ENCODE results near the gene IL1F10.
"Not testable (repeated sequence)": the region's sequence is repeated elsewhere in the genome, so short reads cannot be mapped to it uniquely, and the experiment has no call there.

IL1F10 gene

DNA sequence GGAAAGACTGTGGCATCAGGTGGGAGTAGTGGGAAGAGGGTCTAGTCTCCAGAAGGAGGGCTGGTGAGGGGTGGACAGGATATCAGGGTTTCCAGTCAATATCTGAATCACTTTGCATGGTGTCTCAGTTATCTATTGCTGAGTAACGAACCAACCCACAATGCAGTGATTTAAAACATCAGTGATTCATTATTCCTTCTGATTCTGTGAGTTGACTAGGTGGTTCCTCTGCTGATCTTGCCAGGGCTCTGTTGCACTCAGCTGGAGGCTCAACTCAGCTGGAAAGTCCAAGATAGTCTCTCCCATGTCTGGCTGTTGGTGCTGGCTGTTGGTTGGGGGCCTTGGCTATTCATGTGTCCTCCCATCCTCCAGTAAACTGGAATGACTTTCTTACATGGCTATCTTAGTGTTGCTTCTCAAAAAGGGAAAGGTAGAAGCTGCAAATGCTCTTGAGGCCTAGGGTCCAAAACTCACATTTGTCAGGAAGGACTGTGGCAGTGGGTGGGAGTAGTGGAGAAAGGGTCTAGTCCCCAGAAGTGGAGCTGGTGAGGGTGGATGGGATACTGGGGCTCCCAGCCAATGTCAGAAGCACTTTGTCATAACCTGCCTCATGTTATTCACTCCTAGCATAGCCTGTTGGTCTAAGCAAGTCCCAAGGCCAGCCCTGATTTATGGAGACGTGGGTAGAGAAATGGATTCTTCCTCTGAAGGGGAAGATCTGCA is 13.9 kb downstream of the IL1F10 start:
- no peak for DNase-seq

DNA sequence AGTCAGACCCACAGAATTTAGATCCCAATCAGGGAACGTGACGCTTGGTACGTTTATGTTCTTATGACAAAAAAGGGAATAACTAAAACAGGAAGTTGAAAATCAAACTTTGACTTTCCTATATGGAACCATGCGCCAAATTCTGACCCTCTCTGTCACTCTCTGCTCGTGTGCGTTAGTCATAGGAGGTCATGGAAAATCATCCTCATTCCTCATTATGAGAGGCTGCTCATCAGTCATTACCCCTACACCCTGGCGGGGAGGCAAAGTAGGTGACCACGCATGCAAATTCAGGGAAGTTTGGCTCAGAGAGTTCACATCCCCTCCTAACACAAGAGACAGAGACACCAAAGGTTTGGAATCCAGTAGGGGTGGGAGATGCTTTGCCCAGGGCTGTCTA is 15.5 kb downstream of the IL1F10 start:
- no peak for DNase-seq

DNA sequence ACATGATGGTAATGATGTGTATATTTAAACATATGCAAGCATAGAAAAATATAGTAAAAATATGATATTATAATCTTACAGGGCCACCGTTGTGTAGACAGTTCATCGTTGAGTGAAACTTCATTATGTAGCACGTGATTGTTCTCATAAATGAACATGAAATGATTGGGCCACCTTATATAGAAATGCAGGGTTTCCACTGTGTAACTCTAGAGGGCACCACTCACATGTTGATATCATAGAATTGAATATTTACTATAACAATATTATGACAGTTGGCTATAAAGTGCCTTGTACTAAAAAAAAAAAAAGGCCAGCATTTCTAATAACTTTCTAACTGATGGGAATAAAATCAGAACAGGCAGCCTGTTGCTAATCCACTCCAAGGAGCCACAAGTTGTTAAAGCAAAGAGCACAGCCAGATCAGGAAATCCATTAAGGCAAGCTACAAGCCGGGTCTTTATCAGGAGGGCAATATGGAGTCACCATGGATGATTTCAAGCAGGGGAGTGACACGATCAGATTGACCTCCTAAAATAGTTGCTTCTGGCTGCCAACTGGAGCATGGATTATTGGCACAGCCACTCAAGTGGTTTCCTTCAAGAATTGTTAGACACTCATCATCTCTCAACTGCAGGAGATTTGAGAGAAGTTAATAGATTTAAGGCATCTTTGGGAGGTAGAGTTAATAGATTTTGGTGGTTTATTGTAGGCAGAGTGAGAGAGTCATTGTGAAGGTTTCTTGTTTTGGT is 16.7 kb downstream of the IL1F10 start:
- DNase-seq, result no peak

DNA sequence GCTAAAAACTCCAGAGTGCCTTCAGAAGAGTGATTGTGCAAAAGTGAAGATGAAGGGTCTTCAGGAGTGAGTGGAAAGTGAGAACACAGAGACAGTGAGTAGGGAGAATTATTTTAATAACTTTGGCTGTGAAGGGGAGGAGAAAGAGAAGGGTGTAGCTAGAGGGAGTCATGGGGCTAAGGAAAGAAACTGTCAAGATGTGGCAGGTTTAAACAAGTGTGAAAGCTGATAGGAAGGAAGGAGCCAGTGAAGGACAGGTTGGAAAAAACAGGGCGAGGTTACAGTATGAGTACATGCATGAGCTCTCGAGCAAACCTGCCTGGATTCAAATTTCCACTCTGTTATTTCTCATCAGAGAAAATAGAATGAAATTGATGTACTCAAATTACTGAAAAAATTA is 17.8 kb downstream of the IL1F10 start:
- no peak for DNase-seq

DNA sequence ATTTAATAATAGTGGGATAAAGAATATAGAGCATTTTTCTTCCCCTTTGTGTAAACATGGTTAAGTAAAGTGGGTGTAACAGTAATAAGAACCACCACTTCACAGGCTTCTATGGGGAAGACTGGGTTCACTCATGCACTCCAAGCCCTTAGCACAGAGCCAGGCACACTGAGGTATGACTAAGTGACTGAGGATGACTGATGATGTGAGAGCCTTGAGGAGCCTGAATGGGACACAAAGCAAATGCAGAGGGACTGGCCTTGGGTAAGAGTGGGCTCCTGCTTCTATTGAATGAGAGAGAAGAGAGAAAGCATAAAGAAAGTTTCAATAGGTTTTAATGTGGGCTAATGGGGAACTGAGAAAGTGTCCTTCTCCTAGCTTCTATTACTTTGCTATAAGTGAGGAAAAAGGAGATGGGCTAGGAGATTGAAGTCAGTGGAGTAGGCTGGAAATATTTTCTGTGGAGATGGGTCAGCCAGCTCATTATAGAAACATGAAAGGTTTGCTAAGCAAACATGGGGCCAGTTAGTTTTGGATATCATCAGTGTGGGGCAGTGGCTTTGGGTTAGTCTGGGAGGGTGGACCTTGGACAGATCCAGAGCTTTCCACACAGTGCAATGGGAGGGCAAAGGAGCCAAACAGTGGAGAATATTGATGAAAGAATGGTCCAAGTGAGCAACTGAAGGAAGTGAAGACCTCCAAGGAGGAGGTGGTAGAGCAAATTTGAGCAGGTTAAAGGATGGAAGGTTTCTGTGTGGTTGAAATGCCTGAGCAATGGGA is 20.6 kb downstream of the IL1F10 start:
- no peak for DNase-seq

DNA sequence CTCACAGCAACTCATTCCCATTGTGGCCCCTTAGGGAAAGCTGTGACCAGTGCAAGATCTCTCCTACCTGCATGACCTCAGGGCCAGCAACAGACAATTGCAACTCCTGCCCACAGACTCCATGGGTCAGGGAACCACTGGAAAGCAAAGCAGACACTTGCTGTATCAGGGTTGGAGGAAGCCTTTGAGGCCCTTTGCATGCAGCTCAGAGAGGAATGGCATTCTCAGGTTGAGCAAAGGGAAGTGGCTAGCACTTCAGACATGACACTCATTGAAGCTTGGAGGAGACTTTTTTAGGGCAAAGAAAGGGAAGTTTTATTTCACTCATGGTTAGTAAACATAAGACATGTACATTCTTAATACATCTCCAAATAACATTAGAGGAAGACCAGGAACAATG is 22.1 kb downstream of the IL1F10 start:
- no peak for DNase-seq

DNA sequence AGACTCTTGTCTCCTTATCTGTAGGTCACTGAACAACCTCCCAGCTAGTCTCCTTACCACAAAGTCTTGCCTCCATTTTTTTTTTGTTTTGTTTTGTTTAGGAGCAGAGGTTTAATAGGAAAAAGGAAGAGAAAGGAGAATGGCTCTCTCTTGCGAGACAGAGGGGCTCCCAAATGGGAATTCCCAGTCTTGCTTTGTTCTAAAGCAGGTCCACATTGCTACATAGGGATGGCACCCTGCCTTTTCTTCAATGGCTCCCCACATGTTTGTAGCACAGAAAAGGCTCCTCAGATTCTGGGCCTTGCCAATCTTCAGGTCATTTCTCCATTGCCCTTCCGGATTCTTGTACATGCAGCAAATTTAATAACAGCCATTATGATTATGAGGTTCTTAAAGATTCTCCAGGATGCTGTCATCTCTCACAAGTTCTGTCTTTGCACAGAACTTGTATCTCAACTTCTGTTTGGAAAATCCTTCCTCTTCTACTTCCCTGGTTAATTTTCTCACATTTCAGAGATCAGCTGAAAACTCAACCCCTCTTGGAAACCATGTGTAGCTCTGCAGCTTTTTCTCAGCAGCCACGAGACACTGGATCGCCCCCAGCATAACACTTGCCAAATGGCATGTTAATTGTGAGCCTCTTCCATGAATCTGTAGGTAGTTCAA is 23.6 kb downstream of the IL1F10 start:
- DNase-seq, result no peak

DNA sequence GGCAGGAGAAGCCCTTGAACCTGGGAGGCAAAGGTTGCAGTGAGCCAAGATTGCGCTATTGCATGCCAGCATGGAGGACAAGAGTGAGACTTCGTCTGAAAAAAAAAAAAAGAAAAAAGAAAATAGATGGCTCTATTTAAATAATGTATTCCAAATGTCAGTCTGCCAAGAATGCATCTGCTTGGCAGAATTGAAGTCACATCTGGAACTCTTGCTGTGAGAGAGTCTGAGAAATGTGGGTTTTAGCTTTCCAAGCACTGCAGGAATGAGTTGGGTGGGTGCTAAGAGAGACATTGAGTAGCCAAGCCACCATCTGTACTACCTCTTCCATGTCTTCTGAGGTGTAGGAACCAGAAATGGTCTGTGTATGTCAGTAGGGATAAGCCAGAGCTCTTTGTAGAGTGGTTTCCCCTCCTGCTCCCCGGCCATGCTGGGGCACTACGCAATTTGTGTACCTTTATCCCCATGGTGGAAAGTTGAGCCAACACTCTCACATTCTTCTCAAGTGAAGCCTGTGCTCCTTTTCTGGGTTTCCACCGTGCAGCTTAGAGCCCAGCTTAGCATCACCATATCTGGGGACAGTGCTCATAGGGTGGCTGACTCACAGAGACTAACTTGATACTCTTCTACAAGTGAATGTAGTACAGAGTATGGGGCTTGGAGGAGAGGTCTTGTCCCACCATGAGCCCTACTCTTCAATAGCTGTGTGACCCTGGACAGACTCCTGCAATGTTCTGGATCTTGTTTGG is 25.3 kb downstream of the IL1F10 start:
- DNase-seq, result no peak

DNA sequence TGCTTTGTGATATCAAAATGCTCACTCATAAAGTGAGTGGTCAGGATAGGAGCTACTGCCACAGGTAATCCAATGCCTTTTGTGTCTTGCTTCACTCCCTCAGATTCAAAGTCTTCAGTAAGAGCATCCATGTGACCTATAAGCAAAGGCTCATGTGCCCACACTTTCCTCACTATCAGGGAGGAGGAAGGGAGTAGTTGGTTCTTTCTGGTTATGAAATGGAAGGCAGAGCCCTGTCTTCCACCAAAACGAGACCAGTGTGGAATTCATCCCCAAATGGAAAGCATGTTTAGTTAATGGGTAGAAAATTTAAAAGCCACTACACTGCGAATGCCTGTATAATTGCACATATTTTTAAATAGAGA is 25.8 kb downstream of the IL1F10 start:
- DNase-seq, result no peak

DNA sequence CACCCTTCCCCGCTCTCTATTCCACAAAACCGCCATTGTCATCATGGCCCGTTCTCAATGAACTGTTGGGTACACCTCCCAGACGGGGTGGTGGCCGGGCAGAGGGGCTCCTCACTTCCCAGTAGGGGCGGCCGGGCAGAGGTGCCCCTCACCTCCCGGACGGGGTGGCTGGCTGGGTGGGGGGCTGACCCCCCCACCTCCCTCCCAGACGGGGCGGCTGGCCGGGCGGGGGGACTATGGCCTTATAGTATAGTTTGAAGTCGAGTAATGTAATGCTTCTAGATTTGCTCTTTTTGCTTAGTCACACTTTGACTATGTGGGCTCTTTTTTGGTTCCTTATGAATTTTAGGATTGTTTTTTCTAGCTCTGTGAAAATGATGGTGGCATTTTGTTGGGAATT is 28.5 kb downstream of the IL1F10 start:
- not testable (repeated sequence) for DNase-seq

DNA sequence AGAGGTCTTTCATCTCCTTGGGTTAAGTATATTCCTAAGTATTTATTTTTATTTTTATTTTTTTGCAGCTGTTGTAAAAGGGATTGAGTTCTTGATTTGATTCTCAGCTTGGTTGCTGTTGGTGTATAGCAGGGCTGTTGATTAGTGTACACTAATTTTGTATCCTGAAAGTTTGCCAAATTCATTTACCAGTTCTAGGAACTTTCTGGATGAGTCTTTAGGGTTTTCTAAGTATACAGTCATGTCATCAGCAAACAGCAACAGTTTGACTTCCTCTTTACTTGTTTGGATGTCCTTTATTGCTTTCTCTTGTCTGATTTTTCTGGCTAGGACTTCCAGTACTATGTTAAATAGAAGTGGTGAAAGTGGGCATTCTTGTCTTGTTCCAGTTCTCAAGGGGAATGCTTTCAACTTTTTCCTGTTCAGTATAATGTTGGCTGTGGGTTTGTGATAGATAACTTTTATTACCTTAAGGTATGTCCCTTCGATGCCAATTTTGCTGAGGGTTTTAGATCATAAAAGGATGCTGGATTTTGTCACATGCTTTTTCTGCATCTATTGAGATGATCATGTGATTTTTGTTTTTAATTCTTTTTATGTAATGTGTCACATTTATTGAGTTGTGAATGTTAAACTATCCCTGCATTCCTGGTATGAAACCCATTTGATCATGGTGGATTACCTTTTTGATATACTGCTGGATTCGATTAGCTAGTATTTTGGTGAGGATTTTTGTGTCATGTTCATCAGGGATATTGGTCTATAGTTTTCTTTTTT is 29.3 kb downstream of the IL1F10 start:
- not testable (repeated sequence) for DNase-seq

DNA sequence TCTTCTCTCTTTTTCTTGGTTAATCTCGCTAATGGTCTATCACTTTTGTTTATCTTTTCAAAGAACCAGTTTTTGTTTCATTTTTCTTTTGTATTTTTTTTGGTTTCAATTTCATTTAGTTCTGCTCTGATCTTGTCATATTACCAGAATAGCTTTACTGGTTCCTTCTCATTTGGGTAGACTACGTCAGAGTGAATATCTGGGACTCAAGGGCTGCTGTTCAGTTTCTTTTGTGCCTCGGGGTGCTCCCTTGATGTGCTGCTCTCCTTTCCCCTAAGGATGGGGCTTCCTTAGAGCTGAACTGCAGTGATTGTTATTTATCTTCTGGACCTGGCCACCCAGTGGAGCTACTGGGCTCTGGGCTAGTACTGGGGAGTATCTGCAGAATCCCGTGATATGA is 30.3 kb downstream of the IL1F10 start:
- DNase-seq, result peak; percentile 19

DNA sequence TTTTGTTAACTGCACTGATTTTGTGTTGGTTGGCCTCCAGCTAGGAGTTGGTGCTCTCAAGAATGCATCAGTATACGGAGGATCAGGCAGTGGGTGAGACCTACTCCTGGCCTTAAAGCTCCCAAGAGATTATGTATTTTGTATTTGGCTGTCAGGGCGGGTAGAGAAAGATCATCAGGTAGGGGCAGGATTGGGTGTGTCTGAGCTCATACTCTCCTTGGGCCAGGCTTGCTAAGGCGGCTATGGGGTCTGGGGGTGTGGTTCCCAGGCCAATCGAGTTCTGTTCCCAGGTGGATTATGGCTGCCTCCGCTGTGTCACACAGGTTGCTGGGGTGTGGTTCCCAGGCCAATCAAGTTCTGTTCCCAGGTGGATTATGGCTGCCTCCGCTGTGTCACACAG is 30.8 kb downstream of the IL1F10 start:
- no peak for DNase-seq

DNA sequence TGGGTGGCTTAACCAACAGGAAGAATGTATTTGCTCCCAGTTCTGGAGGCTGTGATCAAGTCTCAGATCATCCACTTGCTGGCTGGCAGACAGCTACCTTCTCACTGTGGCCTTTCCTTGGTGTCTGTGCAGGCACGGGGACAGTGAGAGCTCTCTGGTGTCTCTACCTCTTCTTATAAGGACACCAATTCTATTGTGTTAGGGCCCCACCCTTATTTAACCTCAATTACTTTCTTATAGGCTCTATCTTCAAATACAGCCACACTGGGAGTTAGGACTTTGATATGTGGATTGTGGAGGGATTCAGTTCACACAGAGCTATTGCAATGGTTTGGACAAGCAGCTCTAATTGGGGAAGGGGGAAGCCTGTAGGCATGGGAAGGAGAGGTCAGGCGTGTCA is 34.4 kb downstream of the IL1F10 start:
- no peak for DNase-seq

DNA sequence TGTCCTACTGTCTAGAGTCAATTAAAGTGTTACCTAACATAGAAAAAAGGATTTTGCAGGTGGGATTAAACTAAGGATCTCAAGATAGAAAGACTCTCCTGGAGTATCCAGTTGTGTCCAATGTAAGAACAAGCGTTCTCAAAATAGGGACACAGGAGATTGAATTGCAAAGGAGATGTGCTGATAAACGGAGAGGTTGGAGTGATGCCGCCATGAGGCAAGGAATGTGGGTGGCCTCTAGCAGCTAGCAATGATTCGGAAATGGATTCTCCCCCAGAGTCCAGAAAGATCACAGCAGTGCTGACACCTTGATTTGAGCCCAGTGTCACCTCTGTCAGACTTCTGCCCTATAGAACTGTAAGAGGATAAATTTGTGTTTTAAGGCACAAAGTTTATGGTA is 35.5 kb downstream of the IL1F10 start:
- DNase-seq, result no peak

DNA sequence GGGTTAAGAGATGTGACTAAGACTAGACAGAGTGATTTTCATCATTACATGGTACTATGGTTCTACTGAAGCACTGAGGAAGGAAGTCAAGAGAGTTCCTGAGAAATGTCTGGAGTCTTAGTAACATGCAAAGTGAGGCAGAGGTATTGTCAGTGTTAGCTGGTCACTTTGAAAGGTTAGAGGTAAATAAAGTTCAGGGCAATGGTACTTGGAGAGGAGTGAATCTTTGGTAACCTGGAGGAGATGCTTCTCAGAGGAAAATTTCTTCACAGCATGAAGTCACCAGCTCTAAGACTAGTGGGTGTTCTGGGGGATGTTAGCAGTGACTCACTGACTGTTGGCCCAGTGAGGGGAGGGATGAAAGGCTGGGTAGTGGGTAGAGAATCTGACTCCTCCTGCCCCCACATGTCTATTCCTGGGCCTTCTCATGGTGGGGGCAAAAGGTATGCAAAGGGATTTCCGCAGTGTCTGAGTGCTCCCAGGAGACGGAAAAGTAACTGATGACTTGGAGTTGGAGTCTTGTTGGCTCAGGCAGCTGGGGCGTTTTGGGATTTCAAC is 36.4 kb downstream of the IL1F10 start:
- DNase-seq, result no peak

DNA sequence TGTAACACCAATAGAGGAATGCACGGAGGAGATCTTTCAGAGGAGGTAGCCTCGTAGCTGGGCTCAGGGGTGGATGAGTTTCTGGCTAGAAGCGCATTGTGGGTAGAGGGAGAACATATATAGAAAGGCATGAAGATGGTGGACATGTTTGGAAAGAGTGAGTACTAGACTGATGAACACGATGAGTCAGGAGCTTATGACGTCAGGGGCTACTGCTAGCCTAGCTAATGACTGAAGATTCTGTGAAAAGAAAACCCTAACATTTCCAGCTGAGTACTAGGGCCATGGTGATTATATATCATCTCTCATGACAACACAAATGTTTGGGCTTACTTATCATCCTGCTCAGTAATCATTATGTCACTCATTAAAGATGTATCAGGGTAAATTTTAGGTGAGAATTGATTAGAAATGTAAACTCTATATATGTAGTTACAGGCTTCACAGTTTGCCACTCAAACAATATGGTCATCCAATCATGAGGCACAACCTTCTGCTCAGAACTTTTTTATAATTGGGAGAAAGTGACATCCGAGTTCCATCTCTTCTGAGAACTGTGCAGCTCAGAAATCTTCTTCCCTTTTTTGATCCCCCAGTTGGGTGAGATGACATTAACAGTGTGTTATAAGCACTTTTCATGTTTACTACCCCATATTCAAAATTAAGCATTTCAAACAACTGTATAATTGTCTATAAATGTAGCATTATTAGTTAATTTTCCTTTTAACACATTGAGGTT is 37.4 kb downstream of the IL1F10 start:
- DNase-seq, result no peak

DNA sequence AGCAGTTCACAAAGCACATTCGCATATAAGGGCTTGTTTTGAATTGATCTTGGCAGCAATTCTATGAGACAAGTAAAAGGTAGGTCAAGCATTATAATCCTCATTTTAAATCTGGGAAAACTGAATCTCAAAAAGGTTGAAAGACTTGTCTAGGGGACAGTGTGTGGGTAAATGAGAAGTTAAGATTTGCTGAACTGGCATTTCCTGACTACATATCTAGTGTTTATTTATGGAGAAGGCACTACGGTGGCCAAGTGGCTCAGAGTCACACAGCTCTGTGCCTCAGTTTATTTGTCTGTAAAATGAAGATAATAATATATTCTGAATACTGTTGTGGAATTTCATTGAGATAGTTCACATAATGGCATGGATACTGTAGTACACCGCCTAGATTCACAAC is 43.4 kb downstream of the IL1F10 start:
- no peak for DNase-seq

DNA sequence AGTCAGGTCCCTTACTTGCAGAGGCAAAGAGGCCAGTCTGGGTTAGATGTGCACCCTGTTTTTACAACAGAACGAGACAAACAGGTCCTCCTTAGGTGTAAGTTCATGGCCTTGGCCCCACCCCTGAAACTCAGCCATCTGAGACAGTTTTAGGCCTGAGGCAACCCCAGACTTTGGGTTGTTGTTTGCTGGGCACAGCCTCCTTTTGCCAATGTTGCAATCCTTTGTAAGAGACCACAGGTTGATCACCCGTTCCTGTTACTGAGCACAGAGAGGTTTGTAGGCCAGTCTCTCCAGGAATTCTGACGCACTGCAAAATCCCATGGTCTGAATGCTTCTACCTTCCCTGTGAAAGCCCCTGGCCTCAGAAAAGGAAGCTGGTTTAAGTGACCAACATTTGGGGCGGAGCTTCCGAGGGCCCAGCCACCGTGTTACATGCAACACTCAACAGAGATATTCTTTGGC is 44.1 kb downstream of the IL1F10 start:
- DNase-seq, result no peak

DNA sequence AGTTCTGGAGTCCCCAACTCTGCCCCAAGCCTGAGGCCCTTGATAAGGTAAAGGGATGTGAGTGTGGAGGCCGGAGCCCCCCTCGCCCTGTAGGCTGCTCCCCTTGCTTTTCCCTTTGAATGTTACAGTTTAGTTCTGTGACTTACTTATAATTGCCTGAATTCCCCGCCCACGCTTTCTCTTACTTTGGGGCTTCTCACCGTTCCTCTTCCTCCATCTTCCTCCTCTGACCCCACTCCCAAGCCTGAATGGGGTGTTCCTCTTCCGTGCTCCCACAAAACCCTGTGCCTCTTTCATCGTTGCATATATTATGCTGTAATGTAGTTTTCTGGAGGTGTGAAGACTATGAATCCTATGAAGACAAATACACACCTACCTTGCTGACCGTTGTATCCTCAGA is 44.7 kb downstream of the IL1F10 start:
- no peak for DNase-seq

DNA sequence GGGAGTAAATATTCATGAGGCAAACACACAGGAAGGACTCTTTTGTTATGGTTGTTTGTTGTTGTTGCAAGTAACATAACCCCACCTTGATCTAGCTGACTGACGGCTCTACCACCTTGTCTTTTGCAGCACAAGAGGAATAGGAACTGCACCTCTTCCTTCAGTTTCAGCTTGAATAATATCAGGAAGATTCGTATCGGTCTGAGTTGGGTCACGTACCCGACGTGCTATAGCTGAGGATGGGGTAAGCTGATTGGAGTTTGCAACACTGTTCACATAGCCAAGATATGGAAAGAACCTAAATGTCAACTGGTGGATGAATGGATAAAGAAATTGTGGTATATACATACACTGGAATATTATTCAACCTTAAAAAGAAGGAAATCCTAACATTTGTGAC is 45.1 kb downstream of the IL1F10 start:
- no peak for DNase-seq

Measured in central memory CD4-positive, alpha-beta T cell (primary cell).